HG02840 (cell line): ENCODE measurements around the gene ZSCAN25.
A peak's percentile ranks its signal among the peaks of the same experiment; 100 is the strongest.
"Not testable (repeated sequence)": the region's sequence is repeated elsewhere in the genome, so short reads cannot be mapped to it uniquely, and the experiment has no call there.

Source experiments
- ATAC-seq: cut with Tn5 transposase; IDR thresholded peaks from one replicate; pipeline ENCODE4 v1.9.1; 2021; ENCODE audit warnings: mild to moderate bottlenecking, moderate library complexity, moderate number of reproducible peaks; ENCODE audit not compliant: unreplicated experiment, low FRiP score

Gene ZSCAN25

DNA sequence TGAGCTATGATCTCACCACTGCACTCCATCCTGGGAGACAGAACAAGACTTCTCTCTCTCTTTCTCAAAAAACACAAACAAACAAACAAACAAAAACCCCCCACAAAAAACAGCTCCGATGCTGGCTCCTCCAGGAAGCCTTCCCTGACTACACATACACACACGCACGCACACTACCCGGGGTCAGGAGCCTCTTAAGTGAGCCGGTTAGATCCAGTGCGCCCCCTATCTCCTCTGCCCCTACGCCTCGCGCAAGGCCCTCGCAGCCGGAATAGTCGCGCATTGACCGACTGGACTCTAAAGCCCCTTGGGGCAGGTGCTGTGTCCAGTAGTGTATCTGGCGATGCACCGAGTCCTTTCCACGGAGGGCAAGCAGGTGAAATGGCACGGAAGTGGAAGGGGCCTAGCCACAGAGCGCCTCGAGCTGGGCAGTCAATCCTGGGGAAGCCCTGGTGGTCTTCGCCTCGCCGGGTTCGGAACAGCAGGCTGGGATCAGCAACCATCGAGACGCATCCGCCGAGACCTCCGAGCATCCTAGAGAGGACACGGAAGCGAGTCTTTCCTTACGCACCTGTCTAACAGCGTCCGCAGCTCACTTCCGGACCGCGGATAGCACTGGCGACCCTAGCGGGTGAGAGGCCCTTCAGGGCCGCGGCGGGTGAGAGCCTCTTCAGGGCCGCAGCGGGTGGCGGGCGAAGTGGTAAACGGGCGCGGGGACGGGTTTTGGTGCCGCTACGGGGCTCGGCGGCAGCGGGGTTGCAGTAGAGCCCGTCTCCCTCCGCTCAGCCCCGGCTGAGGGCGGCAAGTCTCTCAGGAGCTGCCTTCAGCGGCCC is at the start of gene ZSCAN25:
Gene ZSCAN25, plus strand, starts transcription at position 588 of the 833 bp plus-strand sequence. CDS start 2,661 bp downstream, outside the sequence.
- ATAC-seq: peak; percentile 92

DNA sequence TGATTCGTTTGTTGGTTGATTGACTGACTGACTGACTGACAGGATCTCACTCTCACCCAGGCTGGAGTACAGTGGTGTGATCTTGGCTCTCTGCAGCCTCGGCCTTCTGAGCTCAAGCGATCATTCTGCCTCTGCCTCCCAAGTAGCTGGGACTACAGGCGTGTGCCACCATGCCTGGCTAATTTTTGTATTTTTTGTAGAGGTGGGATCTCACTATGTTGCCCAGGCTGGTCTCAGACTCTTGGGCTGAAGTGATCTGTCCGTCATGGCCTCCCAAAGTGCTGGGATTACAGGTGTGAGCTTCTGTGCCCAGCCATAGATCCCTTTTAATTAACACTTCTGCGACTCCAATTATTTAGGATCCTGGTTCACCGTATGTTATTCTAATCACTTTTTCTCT is 48.0 kb upstream of the ZSCAN25 start:
- not testable (repeated sequence) for ATAC-seq

DNA sequence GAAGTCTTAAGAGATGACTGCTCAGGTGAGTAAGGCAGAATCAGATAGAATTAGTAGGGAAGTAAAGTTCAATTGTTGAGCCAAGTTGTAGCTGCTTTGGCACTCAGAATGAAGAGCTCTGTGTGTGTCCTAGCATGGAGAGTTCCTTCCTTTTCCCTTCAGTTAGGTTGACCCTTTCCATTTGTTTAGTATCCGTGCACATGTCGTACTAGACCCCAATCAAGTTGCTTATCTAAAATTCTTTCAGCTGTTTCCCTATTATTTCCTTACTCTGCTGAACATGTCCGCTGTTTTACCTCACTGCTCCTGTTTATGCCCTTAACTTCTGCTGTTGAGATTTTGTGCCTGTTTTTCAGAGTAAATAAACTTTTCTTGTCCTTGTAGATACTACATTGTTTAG is 45.0 kb upstream of the ZSCAN25 start:
- no peak for ATAC-seq

DNA sequence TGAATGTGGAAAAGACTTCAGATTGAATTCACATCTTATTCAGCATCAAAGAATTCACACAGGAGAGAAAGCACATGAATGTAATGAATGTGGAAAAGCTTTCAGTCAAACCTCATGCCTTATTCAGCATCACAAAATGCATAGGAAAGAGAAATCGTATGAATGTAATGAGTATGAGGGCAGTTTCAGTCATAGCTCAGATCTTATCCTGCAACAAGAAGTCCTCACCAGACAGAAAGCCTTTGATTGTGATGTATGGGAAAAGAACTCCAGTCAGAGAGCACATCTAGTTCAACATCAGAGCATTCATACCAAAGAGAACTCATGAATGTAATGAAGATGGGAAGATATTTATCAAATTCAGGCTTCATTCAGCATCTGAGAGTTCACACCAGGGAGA is 43.5 kb upstream of the ZSCAN25 start:
- ATAC-seq: no peak

DNA sequence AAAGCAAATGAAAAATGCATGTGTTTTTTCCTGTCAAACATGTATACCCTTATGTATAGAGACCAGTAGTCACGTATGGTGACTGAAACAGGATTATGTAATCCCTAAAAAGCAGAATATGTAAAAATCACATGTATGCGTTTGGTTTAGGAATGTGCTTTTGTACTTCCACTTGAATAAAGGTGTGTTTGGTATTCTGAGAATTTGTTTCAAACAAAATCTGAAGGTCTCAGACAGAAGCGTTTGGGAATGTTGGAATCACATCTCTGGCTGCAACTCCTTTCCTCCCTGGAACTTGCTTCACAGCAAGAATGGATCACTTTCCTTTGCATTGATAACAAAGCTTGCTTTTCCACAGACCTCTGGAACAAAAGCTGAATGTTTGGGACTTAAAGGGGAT is 40.5 kb upstream of the ZSCAN25 start:
- ATAC-seq: no peak

DNA sequence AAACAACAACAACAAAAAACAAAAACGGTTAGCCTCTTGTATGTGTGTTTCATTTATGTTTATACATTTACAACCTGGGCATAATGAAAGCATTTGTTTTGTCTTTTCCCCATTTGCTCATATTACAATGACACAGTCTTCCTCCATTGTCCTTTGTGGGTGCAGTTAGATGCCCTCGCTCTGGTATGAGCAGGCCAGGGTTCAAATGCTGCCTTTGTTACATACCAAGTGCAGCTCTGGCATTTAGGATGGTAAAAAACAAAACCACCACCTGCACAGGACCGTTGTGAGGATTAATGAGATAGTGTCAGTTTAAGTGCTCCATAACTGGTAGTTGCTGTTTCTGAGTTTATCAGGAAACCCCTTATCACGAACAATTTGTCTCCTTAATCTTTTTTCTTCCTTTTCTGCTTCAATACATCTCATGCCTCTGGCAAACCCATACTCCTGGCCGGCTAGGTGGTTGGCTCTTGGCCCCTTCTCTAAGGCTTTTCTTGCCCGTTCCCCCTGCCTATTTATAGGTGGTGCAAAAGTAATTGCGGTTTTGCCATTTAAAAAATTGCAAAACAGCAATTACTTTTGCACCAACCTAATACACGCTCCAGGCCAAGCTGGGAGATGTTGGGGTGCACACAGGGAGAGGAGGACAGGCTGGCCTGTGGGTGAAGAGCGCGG is 37.3 kb upstream of the ZSCAN25 start:
- ATAC-seq: no peak

DNA sequence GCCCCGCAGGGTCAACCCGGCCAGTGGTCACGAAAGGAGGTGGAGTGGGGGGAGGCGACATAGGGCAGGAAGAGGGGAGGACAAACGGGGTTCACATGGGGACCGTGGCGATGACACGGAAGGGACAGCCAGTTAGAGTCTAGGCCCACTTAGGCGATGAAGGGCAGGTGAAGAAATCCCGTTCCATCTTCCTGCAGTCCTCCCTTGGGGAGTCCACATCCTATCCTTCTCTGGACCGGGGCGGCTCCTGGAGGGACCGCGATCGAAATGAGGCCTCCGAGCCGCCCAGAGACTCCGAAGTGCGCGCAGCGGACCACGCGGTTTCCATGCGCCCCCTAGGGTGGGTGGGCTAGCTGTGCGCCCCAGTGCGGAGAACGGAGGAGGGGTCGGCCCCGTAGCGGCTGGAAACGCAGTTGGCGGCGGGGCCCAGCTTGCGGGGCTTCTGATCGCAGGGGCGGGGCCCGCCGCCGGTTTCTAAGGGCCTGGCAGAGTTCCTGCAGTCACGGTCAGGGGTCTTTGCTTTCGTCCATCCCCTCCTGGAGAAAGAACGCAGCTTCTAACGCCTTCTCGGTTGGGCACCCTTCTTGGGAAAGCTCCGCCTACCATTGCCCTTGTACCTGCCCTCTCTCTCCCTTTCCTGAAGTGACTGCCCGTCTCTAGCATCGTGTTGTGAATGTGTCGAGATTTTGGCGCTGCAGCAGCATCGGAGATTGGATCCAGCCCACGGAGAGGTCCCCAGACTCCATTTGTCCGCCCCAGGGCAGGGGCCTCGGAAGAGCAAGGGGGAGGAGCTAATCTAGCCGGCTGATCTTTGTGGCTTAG is 36.6 kb upstream of the ZSCAN25 start:
- no peak for ATAC-seq

DNA sequence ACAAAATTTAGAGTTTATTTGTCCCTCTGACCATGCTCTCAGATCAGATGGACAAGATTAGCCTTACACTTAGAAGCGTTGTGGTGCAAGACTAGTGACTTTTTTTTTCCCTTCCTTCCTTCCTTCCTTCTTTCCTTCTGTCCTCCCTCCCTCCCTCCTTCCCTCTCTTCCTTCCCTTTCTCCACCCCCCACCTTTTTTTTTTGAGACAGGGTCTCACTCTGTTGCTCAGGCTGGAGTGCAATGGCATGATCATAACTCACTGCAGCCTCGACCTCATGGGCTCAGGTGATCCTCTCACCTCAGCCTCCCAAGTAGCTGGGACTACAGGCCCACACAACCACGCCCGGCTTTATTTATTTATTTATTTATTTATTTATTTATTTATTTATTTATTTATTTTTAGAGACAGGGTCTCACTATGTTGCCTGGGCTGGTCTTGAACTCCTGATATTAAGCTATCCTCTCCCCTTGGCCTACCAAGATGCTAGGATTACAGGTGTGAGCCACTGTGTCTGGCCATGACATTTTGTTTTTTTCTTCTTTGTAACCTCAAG is 35.9 kb upstream of the ZSCAN25 start:
- ATAC-seq: not testable (repeated sequence)

DNA sequence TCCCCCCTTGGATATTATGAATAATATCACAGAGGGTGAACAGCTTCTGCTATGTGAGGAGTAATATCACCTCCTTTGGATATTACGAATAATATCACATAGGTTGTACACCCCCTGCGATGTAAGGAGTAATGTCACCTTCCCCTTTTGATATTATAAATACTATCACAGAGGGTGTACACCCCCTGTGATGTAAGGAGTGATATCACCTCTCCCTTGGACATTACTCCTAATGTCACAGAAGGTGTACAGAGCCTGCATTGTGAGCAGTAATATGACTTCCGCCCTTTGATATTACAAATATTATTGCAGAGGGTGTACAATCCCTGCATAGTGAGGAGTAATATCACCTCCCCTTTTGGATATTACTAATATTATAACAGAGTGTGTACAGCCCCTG is 27.9 kb upstream of the ZSCAN25 start:
- ATAC-seq: no peak

DNA sequence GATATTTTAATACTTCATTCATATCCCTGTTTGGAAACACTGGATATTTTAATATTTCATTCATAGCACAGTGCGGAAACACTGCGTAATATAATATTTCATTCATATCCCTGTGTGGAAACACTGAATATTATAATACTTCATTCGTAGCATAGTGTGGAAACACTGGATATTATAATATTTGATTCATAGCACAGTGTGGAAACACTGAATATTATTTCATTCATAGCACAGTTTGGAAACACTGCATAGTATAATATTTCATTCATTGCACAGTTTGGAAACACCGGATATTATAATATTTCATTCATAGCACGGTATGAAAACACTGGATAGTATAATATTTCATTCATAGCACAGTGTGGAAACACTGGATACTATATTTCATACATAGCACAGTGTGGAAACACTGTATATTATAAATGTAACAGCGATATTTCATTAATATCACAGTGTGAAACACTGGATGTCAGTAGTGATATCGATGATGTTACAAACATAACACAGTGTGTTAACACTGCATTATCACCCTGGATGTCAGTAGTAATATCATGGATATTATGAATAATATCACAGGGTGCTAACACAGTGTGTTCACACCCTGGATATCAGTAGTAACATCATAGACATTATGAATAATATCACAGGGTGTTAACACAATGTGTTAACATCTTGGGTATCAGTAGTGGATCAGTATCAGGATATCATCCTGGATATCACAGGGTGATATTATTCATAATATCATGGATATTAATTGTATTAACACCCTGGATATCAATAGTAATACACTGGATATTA is 21.6 kb upstream of the ZSCAN25 start:
- ATAC-seq: no peak

DNA sequence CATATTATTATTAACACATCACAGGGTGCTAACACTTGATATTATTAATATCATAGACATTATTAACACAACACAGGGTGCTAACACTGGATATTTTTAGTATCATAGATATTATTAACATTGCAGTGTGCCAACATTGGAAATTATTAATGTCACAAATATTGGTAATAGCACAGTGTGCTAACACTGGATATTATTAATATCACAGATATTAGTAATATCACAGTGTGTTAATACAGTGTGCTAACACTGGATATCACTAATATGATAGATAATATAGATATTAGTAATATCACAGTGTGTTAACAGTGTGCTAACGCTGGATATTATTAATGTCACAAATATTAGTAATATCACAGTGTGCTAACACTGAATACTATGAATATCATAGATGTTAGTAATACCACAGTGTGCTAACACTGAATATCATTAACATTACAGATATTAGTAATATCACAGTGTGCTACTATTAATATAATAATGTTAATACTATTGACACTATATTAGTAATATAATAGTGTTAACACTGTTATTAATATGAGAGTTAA is 20.3 kb upstream of the ZSCAN25 start:
- no peak for ATAC-seq

DNA sequence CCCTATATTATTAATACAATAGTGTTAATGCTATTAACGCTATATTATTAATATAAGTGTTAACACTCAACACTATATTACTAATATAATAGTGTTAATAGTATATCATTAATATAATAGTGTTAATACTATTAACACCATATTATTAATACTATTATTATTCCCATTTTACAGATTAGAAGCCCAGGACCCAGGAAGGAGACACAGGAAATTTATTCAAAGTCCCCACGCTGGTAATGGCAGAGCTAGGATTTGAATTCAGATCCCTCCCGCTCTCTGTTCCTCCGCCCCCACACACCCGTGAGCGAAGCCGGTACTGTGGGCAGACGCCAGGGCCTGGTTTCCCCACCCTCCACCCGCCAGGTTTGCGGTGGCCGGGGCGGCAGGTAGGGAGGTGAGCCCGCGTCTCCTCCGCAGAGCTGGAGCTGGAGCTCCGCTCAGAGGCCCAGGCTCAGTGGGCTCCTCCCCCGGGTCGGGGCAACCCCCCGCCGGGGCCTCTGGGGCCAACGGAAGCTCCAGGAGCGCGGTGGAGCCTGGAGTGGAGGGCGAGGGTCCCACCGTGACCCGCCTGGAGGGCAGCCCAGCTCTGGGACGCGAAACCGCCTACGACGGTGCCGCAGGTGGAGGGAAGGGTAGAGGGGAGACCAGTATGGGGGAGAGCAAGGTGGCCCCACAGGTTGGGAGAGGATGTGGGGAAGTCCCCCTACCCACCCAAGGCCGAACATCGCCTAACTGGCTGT is 18.8 kb upstream of the ZSCAN25 start, which contains the start of gene TMEM225B:
Gene TMEM225B, plus strand, starts transcription at position 506 of the 740 bp plus-strand sequence. CDS start 6,122 bp downstream, outside the sequence.
- ATAC-seq: no peak

DNA sequence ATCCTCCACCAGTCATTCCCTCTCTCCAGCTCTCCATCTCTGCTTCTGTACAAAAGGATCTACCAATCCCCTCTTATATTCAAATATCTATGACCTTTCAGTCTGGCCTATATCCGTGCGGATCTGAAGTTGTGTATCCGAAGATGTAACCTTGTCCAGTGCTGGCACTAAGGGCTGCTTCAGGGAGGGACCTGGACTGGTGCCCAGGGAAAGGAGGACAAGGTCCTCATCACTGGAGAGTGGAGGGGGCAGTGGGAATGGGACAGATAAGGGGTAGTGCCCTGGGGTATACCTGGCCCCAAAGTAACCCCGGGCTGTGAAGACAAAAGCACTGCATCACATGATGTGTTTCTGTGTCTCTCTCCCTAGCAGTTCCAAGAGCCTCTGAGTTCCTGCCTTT is 16.9 kb upstream of the ZSCAN25 start:
- ATAC-seq: no peak

DNA sequence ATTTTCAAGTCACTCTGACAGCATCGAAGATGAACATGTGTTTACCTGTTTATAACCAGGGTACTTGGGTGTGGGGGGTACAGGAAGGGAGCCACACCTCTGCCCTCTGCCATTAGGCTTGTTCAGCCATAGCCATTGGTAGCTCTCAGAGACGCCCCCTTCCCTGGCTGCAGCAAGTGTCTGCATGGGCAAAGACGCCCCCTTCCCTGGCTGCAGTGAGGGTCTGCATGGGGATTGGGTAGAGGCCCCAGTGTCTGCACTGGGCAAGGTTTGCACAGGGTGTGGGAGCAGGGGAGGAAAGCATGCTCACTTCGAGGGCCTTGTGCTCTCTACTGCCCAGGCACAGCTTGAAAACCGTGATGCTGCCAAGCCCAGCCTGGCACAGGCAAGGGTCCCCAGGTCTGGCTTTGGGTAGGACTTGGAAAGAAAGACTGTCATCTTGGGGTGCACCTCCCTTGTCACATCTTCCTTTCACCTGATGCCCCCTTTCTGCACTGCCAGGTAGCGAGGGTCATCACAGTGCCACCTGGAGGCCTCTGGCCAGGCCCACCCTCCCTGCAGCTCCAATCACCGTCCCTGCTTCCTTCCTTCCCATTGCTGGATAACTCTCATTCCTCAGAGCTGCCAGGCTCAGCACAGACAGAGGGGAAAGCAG is 15.0 kb upstream of the ZSCAN25 start:
- no peak for ATAC-seq

DNA sequence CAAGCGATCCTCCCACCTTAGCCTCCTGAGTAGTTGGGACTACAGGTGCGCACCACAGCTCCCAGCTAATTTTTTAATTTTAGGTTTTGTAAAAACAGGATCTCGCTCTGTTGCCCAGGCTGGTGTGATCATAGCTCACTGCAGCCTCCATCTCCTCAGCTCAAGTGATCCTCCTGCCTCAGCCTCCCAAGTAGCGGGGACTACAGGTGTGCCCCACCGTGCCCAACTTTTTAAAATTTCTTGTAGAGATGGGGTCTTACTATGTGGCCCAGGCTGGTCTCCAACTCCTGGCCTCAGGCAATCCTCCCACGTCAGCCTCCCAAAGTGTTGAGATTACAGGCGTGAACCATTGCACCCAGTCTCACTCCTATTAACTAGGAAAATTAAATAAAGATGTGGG is 11.2 kb upstream of the ZSCAN25 start:
- no peak for ATAC-seq

DNA sequence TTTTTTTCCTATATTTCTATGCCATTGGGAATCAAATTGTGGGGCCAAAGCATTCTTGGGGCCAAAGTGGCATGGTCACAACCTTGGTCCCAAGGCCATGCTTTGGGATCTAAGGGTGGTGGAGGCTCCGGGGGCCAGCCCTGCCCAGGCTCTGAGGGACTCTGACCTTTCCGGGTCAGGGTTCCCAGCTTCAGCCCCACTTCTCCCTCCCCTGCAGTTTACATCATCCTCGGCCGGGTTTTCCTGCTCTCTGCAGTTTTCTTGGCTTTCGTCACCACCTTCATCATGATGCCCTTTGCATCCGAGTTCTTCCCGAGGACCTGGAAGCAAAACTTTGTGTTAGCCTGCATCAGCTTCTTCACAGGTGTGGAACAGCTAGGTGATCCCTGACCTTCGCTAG is 10.2 kb upstream of the ZSCAN25 start:
- ATAC-seq: no peak

DNA sequence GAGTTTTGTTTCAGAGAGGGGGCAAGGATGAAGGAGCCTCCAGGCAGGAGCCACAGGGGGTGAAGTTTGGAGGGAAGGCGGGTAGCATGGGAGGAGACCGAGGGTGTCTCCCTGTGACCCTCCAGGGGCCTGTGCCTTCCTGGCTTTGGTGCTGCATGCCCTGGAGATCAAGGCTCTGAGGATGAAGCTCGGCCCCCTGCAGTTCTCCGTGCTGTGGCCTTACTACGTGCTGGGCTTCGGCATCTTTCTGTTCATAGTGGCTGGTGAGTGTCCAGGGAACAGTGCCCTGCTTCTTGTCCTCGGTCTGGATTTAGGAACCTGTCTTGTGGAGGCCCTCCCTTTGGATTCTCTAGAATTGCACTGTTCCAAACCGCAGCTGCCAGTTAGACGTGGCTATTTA is 9.2 kb upstream of the ZSCAN25 start:
- no peak for ATAC-seq

DNA sequence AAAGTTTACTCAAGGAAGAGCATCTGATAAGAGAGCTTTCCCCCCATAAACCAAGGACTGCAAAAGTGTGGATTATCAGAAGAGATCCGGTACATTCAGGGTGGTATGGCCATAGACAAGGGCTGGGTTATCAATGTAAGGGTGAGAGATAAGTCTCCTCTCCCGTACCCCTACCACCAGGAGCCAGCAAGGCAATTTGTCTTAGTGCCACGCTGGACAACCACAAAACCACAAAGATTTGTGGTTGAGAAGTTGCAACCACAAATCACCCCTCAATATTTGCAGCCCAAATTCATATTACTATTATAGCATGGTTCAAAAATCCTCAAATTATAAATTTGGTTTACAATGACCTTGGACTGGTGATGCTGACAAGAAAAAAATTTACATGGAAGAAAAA is 2.3 kb upstream of the ZSCAN25 start:
- no peak for ATAC-seq
